Measurements from ENCODE around the gene LAMB2.

- TF ChIP-seq CTCF (IDR thresholded peaks at IDR 0.05) = no peak
- no peak for TF ChIP-seq EZH2 (IDR thresholded peaks at IDR 0.05)
Observed at GRCh38 chr3:49120096-49120437, 12.8 kb downstream of the LAMB2 start.
